Vagina (tissue), 2 donors: ENCODE results near the gene SLC17A1.

Experiments
- POLR2A ChIP-seq, 2 donors: fragments of 450-650 bp; IDR thresholded peaks; one replicate each; pipeline ENCODE4 v1.6.1; 2017; ENCODE audit warnings: antibody characterized with exemption in 2 of 2, mild to moderate bottlenecking in 2 of 2, moderate library complexity in 2 of 2
- POLR2AphosphoS5 ChIP-seq, 2 donors: sonication (generic); formaldehyde crosslinking; IDR thresholded peaks; one replicate each; pipeline ENCODE4 v1.9.0; 2017; ENCODE audit warnings: antibody characterized with exemption in 2 of 2, mild to moderate bottlenecking in 2 of 2, low read depth in 1 of 2; ENCODE audit not compliant: insufficient read depth in 1 of 2
- TF ChIP-seq, protein P1 (sequence below), 3 experiments: fragments of 450-650 bp in 2 of 3; fragments of 200-600 bp in 1 of 3; sonication (generic) in 1 of 3; IDR thresholded peaks; one replicate each; pipeline ENCODE4 v1.5.1; 2017 to 2019; ENCODE audit warnings: antibody characterized with exemption in 3 of 3, mild to moderate bottlenecking in 2 of 3, moderate library complexity in 2 of 3

DNA sequence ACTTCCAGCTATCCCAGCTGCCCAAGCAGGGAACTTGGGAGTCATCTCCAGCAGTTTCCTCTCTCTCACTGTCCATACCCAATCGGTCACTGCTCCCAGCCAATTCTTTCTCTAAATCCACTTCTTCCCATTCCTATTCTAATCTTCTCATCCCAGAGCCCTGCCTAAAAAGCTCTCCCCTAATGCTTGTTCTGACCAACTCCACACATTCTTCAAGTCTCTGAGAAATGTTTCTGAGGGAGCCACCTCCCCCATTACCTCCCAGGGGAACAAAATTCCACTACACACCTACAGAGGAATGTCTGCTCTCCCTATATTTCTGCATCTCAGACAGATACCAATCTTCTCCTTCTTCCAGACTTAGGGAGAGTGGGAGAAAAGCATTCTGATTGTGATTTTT lies 63.3 kb downstream of the SLC17A1 start:
- TF ChIP-seq, protein P1, sequence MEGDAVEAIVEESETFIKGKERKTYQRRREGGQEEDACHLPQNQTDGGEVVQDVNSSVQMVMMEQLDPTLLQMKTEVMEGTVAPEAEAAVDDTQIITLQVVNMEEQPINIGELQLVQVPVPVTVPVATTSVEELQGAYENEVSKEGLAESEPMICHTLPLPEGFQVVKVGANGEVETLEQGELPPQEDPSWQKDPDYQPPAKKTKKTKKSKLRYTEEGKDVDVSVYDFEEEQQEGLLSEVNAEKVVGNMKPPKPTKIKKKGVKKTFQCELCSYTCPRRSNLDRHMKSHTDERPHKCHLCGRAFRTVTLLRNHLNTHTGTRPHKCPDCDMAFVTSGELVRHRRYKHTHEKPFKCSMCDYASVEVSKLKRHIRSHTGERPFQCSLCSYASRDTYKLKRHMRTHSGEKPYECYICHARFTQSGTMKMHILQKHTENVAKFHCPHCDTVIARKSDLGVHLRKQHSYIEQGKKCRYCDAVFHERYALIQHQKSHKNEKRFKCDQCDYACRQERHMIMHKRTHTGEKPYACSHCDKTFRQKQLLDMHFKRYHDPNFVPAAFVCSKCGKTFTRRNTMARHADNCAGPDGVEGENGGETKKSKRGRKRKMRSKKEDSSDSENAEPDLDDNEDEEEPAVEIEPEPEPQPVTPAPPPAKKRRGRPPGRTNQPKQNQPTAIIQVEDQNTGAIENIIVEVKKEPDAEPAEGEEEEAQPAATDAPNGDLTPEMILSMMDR (IDR thresholded peaks at IDR 0.05): no peak
- TF ChIP-seq POLR2AphosphoS5 (IDR thresholded peaks at IDR 0.05; ENCODE audit: insufficient read depth in 1 of 2, low read depth in 1 of 2): no peak
- no peak for TF ChIP-seq POLR2A (IDR thresholded peaks at IDR 0.05)
